ENCODE measurements around the gene DLAT.
"Not testable (repeated sequence)": the region's sequence is repeated elsewhere in the genome, so short reads cannot be mapped to it uniquely, and the experiment has no call there.

DNA sequence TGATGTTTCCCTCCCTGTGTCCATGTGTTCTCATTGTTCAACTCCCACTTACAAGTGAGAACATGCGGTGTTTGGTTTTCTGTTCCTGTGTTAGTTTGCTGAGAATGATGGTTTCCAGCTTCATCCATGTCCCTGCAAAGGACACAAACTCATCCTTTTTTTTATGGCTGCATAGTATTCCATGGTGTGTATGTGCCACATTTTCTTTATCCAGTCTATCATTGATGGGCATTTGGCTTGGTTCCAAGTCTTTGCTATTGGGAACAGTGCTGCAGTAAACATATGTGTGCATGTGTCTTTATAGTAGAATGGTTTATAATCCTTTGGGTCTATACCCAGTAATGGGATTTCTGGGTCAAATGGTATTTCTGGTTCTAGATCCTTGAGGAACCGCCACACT lies 21.4 kb downstream of the DLAT start:
- TF ChIP-seq POLR2A (IDR thresholded peaks at IDR 0.05; ENCODE audit: low read length); HMGXB4 (CRISPR knock-in tag; IDR thresholded peaks at IDR 0.05; ENCODE audit: borderline replicate concordance); KDM1A (IDR thresholded peaks at IDR 0.05; ENCODE audit: low read depth); CTCF (IDR thresholded peaks at IDR 0.05); NFE2L2 (conservative IDR thresholded peaks at IDR 0.05; ENCODE audit: low read length): not testable (repeated sequence)

All from A549 (cell line).